AG04449 (cell line): Measurements from ENCODE around the gene ATN1.

Experiments
- CTCF ChIA-PET: fragments of 350-600 bp; formaldehyde crosslinking; extraction: SDS; loops from one replicate; lab custom pipeline; 2021; ENCODE audit warnings: antibody characterized with exemption; lab: Yijun Ruan, JAX
- POLR2A ChIA-PET: fragments of 400-600, 350-600 bp; formaldehyde crosslinking; extraction: SDS; loops from one replicate; lab custom pipeline; 2020; ENCODE audit warnings: antibody characterized with exemption, inconsistent platforms; lab: Yijun Ruan, JAX
- DNase-seq: peaks from one replicate; pipeline ENCODE4 v3.0.0-alpha.2; 2010; ENCODE audit warnings: low read depth, low spot score
- H3K4me3 ChIP-seq: 2 replicates; pipeline ENCODE4 v1.5.1; 2011; ENCODE audit warnings: low read depth, mild to moderate bottlenecking, control low read depth, low read length
- CTCF ChIP-seq: IDR thresholded peaks from one replicate; pipeline ENCODE4 v1.5.1; 2011; ENCODE audit warnings: mild to moderate bottlenecking, moderate library complexity, low read length, control low read depth, inconsistent platforms; ENCODE audit not compliant: insufficient read depth; ENCODE audit errors: missing control alignments

ATN1 gene

GRCh38 chr12:6979453-6979852, 51.7 kb downstream of the ATN1 start:
- no peak for TF ChIP-seq CTCF
- no peak for DNase-seq
- ChIA-PET POLR2A (no interaction called here), CTCF (interaction anchor here (1.0 to 1.8 kb wide), 3 partner anchors 15 to 132 kb away, joined by 3 to 6 read pairs (median 3); partner anchors contain the start of gene LPCAT3)
- no peak overlapping the region for H3K4me3 ChIP-seq

- DNase-seq: no peak
- H3K4me3 ChIP-seq: no peak overlapping the region
- TF ChIP-seq CTCF: no peak
- ChIA-PET POLR2A (no interaction called here), CTCF (interaction anchor here (1.8 kb wide), 1 partner anchor 16 kb away, joined by 6 read pairs; no protein-coding TSS in a partner anchor)
These were observed 52.3 kb downstream of the ATN1 start for GRCh38 chr12:6980075-6980474.

GRCh38 chr12:6980740-6981139, 53.0 kb downstream of the ATN1 start:
- ChIA-PET CTCF (interaction anchor here (1.8 kb wide), 1 partner anchor 16 kb away, joined by 6 read pairs; no protein-coding TSS in a partner anchor), POLR2A (no interaction called here)
- no peak overlapping the region for H3K4me3 ChIP-seq
- DNase-seq: no peak
- TF ChIP-seq CTCF: no peak

GRCh38 chr12:6981152-6982052, 53.6 kb downstream of the ATN1 start:
- no peak for DNase-seq
- ChIA-PET POLR2A (no interaction called here), CTCF (no interaction called here)
- TF ChIP-seq CTCF: no peak
- H3K4me3 ChIP-seq: no peak overlapping the region

GRCh38 chr12:6982532-6982931, 54.8 kb downstream of the ATN1 start:
- H3K4me3 ChIP-seq: no peak overlapping the region
- DNase-seq: no peak
- ChIA-PET CTCF (interaction anchor here (1.1 to 1.4 kb wide), 2 partner anchors 18 to 162 kb away, joined by 3 to 5 read pairs; no protein-coding TSS in a partner anchor), POLR2A (no interaction called here)
- no peak for TF ChIP-seq CTCF

GRCh38 chr12:6987956-6988553, 60.3 kb downstream of the ATN1 start:
- TF ChIP-seq CTCF: no peak

More at GRCh38 chr12:6987956-6988553, 60.3 kb downstream of the ATN1 start:
- ChIA-PET POLR2A (no interaction called here), CTCF (interaction anchor here (1.2 to 1.3 kb wide), 2 partner anchors 11 to 116 kb away, joined by 4 read pairs; no protein-coding TSS in a partner anchor)
- DNase-seq: no peak
- H3K4me3 ChIP-seq: no peak overlapping the region
